Lower leg skin (tissue), 4 donors: ENCODE data around the gene APOL4. TPM values are rescaled to one million over a fixed set of nuclear protein-coding genes. Genes with fewer than 3 reads are reported as not detected.
"Not testable (repeated sequence)": the region's sequence is repeated elsewhere in the genome, so short reads cannot be mapped to it uniquely, and the experiment has no call there.

Source experiments
- DNase-seq, 2 donors: peaks; one replicate each; pipeline ENCODE4 v3.0.0-alpha.2; 2019; ENCODE audit warnings: low spot score in 2 of 2
- H3K4me3 ChIP-seq: fragments of 200-600 bp; sonication (generic); 2 replicates; pipeline ENCODE4 v1.5.1; 2017; ENCODE audit warnings: mild to moderate bottlenecking, low read depth; ENCODE audit not compliant: poor library complexity, severe bottlenecking
- POLR2A ChIP-seq, 2 donors: fragments of 450-650 bp; IDR thresholded peaks; one replicate each; pipeline ENCODE4 v1.6.1; 2016 to 2017; ENCODE audit warnings: antibody characterized with exemption in 2 of 2, mild to moderate bottlenecking in 1 of 2, moderate library complexity in 1 of 2
- WGBS, 2 donors: methylation state at CpG; one replicate each; pipeline ENCODE4 v1.1.5; 2018; 5-methylcytosine and 5-hydroxymethylcytosine counted together
- intact Hi-C: fragments of 100-400 bp; cut with DNase I; formaldehyde crosslinking; loops from one replicate; pipeline ENCODE4 v1.15.0; 2023; ENCODE audit warnings: low total_unique reads
- total RNA-seq, 4 donors: library from RNA; depleted of rRNA; stranded (reverse); fragments of >200 nt; gene quantifications; one replicate each; pipeline ENCODE4 v1.1.0, GENCODE V29; 2016
- TF ChIP-seq, protein P1 (sequence below), 3 donors: fragments of 450-650 bp; IDR thresholded peaks; one replicate each; pipeline ENCODE4 v1.5.1; 2016; ENCODE audit warnings: antibody characterized with exemption in 3 of 3, mild to moderate bottlenecking in 3 of 3, moderate library complexity in 2 of 3

APOL4 gene
- total RNA-seq, 4 donors from 2014 or later = 3.3 to 5.4 (median 4.1) TPM

DNA sequence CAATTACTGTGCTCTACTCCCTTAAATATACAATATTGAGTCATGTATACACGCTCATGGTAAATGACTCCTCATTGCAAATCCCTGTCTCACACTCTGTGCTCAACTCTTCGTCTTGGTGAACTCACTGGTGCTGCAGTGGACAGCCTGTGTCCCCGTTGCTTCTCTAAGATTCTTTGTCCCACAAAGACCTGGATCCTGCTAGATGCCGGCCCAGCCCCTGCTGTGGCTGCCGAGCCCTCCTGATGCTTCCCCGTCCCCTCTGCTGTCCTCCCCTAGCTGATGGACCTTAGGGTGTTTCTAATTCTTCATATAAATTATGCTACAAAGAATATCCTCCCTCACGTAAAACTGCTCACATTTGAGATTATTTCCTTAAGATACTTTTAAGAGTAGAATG lies 32.2 kb upstream of the APOL4 start:
- intact Hi-C loops = loop anchor here (10.0 kb wide), 1 partner anchor 49 kb away; no protein-coding TSS in a partner anchor
- TF ChIP-seq, protein P1, sequence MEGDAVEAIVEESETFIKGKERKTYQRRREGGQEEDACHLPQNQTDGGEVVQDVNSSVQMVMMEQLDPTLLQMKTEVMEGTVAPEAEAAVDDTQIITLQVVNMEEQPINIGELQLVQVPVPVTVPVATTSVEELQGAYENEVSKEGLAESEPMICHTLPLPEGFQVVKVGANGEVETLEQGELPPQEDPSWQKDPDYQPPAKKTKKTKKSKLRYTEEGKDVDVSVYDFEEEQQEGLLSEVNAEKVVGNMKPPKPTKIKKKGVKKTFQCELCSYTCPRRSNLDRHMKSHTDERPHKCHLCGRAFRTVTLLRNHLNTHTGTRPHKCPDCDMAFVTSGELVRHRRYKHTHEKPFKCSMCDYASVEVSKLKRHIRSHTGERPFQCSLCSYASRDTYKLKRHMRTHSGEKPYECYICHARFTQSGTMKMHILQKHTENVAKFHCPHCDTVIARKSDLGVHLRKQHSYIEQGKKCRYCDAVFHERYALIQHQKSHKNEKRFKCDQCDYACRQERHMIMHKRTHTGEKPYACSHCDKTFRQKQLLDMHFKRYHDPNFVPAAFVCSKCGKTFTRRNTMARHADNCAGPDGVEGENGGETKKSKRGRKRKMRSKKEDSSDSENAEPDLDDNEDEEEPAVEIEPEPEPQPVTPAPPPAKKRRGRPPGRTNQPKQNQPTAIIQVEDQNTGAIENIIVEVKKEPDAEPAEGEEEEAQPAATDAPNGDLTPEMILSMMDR (IDR thresholded peaks at IDR 0.05) = no peak
- TF ChIP-seq POLR2A (IDR thresholded peaks at IDR 0.05) = no peak
- peak in 1 of 2 donors; percentile 36 for DNase-seq
- WGBS, 2 donors = 90 to 94% methylated on average over 7 of the region's 7 CpGs
- no peak overlapping the region for H3K4me3 ChIP-seq

DNA sequence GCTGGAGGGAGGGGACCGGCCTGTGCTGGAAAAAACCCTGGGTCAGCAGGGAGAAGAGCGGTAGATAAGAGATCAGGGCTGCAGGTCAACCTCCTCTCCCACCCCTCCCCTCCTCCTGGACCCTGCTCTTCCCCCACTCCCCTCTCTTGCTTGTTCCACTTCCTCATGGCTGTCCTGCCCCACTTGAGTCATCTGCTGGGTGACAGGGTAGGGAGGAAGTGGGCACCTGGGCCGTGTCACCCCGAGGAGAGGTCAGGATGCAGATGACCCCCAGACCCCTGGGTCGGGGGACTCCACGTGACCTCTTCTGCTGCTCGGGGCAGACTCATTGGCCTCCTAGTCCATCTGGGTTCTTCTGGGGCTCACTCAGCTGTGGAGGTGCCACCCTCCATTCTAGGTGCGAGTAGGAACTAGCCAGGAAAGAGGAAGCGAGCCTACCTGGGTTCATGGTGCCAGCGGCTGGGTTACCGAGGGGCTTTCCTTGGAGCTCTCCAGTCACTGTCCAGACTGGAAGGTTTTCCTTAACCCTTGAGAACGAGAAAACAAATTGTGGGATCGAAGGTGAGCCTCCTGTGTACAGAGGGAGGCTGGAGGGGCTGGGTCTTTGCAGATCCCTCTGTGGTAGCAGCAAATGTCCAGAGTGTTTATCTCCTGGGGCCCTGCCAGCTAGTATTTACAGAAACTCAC lies 31.2 kb upstream of the APOL4 start:
- peak in 1 of 2 donors; percentile 80 for DNase-seq
- intact Hi-C loops = loop anchor here (10.0 kb wide), 1 partner anchor 48 kb away; no protein-coding TSS in a partner anchor

DNA sequence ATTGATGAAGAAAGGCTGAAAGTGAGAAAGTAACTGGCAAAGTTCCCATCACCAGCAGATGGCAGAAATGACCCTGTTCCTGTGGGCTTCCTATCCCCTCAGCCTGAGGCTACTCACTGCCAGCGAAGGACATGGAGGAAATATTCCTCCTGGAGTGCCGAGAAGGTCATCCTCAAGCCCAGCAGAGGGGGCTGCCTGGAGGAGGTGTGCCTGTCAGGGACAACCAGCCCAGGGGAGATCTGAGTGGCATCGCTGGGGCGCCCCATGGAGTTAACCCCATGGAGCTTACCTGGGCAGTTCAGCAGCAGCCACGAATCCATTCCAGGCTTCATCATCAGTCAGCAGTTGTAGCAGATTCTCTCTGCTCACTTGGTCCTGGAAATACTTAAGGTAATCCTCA lies 29.4 kb upstream of the APOL4 start:
- whole genome bisulfite sequencing, 2 donors = 76 to 81% methylated on average over 5 of the region's 5 CpGs
- H3K4me3 ChIP-seq, DNase-seq: not testable (repeated sequence)
- intact Hi-C loops = loop anchor here (10.0 kb wide), 1 partner anchor 46 kb away; no protein-coding TSS in a partner anchor

More for the DNA sequence above, 31.2 kb upstream of the APOL4 start:
- WGBS, 2 donors = 82 to 92% methylated on average over 13 of the region's 13 CpGs
- TF ChIP-seq POLR2A (IDR thresholded peaks at IDR 0.05) = no peak
- TF ChIP-seq, protein P1 (IDR thresholded peaks at IDR 0.05) = no peak
- no peak overlapping the region for H3K4me3 ChIP-seq

DNA sequence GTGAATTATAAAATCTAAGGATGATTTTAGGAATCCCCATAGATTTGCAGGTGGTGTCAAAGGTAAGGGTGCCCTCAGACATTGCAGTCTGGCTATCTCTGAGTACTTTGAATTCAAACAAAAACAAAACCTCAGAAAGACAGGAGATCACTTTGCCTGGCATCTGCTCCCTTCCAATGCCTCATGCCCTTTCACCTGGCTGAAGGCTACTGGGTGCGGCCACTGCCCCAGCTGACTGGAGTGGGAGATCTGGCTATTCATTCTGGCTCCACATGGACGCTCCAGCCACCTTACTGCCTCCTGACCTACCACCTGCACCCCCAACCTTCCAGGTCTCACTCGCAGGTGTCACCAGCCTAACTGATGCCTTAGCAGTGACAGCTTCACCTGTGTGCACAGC lies 28.0 kb upstream of the APOL4 start:
- 100% methylated on average over 3 of the region's 3 CpGs for WGBS, 2 donors
- intact Hi-C loops = loop anchor here (10.0 kb wide), 1 partner anchor 45 kb away; no protein-coding TSS in a partner anchor
- not testable (repeated sequence) for DNase-seq, H3K4me3 ChIP-seq

DNA sequence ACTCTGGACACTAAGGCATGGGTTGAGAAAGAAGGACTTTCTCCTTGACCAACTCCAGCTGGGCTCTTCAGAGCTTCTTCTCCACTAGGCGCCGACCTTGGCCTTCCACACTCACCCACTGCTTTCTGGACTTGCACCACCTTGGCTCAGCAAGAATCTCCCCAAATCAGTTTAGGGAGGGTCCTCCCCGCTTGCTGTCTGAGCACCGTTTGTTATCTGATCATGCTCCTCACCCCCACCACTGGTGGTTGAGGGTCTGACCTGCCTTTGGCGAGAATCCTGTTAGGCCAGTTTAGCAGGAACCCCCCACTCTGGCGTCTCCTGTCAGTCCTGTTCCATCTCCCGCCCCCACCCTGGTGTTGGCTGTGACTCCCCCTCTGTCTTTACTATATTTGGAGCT lies 27.3 kb upstream of the APOL4 start:
- intact Hi-C loops = no loop called here
- H3K4me3 ChIP-seq = no peak overlapping the region
- TF ChIP-seq, protein P1 (IDR thresholded peaks at IDR 0.05) = no peak
- TF ChIP-seq POLR2A (IDR thresholded peaks at IDR 0.05) = no peak
- WGBS, 2 donors = 84 to 90% methylated on average over 7 of the region's 7 CpGs
- no peak for DNase-seq

DNA sequence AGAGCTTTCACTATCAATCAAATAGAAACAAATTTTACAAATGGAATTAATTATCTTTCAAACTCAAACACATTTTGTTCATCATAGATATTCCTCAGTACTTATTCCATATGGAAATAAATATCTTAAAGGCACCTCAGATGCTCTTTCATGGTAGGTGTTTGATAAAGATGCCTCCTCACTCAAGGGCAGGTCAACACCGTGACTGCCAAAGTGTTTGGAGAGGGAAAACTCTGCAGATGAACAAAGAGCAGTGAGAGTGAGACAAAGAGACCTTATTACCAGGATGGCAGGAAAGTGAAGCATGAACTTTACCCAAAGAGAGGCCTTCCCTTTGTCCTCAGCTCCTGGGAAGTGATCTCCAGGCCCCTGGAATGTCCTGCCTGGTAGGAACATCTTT lies 26.8 kb upstream of the APOL4 start:
- DNase-seq, intact Hi-C loops, H3K4me3 ChIP-seq: not testable (repeated sequence)
- WGBS, 2 donors = 96% methylated on average over 1 of the region's 1 CpG

DNA sequence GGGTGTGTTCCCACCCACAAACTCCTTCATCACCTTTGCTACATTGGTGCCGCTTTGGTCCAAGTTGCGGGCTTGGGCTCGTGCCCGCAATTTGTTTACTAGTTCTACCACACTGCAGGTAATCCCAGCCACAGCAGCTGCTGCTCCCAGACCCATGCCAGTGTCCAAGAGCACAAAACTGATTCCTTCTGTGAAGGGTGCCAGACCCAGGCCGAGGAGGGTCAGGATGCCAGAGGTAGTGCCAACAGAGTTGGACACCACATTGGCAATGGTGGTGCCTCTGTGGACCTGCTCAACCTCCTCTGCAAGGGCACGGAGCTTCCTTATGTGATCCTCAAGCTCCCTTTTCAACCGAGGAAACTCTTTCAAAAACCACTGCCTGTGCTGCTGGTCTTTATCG lies 26.2 kb upstream of the APOL4 start:
- no peak overlapping the region for H3K4me3 ChIP-seq
- TF ChIP-seq, protein P1 (IDR thresholded peaks at IDR 0.05) = no peak
- no peak for TF ChIP-seq POLR2A (IDR thresholded peaks at IDR 0.05)
- WGBS, 2 donors = 80 to 87% methylated on average over 8 of the region's 8 CpGs
- no peak for DNase-seq
- intact Hi-C loops = no loop called here
